ENCODE measurements around the gene SLC5A4. TPM values are rescaled to one million over a fixed set of nuclear protein-coding genes. Genes with fewer than 3 reads are reported as not detected.

The SLC5A4 gene
- total RNA-seq, 1 donor = not detected

DNA sequence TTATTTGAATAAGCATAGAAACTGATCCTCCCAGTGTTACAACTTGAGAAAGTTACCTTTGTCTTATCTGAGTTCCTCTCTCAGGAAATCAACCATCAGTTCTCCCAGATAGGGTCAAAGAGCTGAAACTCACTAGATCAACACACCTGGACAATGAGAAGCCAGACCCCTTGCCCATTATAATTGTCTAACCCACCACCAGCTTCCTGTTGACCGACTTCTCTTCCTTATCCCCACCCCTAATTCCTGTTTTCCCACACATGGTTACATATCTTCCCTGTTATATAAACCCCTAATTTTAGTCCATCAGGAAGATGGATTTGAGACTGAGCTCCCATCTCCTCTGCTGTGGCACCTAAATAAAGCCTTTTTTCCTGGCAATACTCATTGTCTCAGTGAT is 6.9 kb downstream of the SLC5A4 start:
- no peak for DNase-seq (ENCODE audit: low read depth)
- no peak overlapping the region for H3K4me3 ChIP-seq (ENCODE audit: low read depth, low read length)
- TF ChIP-seq, protein P1, sequence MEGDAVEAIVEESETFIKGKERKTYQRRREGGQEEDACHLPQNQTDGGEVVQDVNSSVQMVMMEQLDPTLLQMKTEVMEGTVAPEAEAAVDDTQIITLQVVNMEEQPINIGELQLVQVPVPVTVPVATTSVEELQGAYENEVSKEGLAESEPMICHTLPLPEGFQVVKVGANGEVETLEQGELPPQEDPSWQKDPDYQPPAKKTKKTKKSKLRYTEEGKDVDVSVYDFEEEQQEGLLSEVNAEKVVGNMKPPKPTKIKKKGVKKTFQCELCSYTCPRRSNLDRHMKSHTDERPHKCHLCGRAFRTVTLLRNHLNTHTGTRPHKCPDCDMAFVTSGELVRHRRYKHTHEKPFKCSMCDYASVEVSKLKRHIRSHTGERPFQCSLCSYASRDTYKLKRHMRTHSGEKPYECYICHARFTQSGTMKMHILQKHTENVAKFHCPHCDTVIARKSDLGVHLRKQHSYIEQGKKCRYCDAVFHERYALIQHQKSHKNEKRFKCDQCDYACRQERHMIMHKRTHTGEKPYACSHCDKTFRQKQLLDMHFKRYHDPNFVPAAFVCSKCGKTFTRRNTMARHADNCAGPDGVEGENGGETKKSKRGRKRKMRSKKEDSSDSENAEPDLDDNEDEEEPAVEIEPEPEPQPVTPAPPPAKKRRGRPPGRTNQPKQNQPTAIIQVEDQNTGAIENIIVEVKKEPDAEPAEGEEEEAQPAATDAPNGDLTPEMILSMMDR (IDR thresholded peaks at IDR 0.05; ENCODE audit: insufficient read depth, low read length) = no peak

DNA sequence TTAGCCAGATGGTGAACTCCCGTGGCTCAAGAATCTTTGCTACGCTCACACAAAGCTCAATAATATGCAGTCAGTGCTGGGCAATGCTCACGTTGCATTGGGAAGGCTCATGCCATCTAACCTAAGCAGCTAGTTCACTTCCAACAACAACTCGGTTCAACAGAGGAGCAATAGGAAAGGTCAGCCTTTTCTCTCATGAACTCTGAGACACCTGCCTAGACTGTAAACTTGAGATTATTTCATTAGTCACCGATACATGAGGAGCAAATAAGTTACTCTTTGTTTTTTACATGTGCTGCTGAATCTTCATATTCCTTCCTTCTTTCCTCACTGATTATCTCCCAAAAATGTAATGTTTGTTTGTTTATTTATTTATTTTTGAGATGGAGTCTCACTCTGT is 9.0 kb downstream of the SLC5A4 start:
- H3K4me3 ChIP-seq (ENCODE audit: low read depth, low read length) = no peak overlapping the region
- TF ChIP-seq, protein P1 (IDR thresholded peaks at IDR 0.05; ENCODE audit: insufficient read depth, low read length) = no peak
- no peak for DNase-seq (ENCODE audit: low read depth)

DNA sequence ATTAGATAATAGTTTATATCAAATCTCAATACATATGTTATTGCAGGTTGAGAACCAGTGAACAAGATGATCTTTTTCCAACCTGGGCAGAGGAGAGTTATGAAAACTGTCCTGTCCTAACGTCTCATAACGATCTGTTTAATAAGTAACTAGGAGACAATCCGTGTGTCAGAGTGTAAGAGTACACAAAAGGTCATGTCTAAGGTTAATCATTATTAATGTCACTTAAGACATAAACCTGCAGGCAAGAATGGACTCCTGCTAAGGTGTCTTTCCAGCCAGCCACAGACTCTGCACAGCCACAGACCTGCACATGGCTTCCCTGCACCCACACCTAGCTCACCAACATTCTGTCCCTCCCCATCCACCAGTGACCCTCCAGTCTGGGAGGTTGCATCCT is 10.1 kb downstream of the SLC5A4 start:
- no peak for DNase-seq (ENCODE audit: low read depth)
- TF ChIP-seq, protein P1 (IDR thresholded peaks at IDR 0.05; ENCODE audit: insufficient read depth, low read length) = no peak
- H3K4me3 ChIP-seq (ENCODE audit: low read depth, low read length) = no peak overlapping the region

DNA sequence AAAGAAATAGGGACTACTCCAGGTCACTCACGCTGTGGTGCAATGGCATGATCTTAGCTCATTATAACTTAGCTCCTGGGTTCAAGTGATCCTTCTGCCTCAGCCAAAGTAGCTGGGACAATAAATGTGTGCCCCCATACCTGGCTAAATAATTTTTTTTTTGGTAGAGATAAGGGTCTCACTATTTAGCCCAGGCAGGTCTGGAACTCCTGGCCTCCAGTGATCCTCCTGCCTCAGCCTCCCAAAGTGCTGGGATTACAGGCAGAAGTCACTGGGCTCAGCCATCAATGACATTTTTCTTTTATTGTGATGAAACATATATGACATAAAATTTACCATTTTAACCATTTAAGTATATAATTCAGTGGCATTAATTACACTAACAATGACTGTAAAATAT is 10.6 kb downstream of the SLC5A4 start:
- no peak overlapping the region for H3K4me3 ChIP-seq (ENCODE audit: low read depth, low read length)
- TF ChIP-seq, protein P1 (IDR thresholded peaks at IDR 0.05; ENCODE audit: insufficient read depth, low read length) = no peak
- no peak for DNase-seq (ENCODE audit: low read depth)

DNA sequence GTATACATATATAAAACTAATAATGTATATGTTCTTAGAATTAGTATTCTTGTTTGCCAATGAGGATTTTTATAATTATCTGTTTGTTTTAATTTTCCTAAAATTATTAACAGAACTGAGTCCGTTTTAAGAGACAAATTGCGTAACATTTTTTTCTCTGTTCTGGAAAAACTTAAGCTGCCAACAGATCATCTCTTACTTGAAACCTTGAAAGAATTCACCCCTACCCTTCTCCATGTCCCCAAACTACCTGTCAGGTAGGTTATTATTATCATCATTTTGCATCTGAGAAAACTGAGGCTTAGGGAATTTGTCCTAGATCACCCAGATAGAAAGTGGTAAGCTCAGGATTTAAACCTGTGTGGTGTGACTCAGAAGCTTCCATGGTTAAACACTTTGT is 14.7 kb downstream of the SLC5A4 start:
- TF ChIP-seq, protein P1 (IDR thresholded peaks at IDR 0.05; ENCODE audit: insufficient read depth, low read length) = no peak
- DNase-seq (ENCODE audit: low read depth) = no peak

DNA sequence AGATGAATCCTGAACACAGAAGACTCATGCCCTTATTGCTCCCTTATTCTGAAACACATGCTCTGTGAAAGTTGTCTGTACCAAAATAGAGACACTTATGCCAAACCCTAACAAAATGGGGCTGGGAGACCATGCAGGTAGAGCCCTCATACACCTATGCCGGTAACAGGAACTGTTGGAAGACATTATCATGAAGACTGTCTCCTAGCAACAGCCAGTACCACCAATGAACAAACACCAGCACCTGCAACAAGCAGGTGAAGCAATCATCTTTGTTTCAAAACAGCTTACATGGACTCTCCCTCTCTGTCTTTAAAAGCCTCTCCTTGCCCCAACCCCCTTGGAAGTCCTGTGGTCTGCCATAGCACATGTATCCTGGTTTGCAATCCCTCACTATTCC is 17.2 kb downstream of the SLC5A4 start:
- H3K4me3 ChIP-seq (ENCODE audit: low read depth, low read length) = no peak overlapping the region
- DNase-seq (ENCODE audit: low read depth) = no peak
- TF ChIP-seq, protein P1 (IDR thresholded peaks at IDR 0.05; ENCODE audit: insufficient read depth, low read length) = no peak

More for the DNA sequence above, 14.7 kb downstream of the SLC5A4 start:
- H3K4me3 ChIP-seq (ENCODE audit: low read depth, low read length) = no peak overlapping the region

DNA sequence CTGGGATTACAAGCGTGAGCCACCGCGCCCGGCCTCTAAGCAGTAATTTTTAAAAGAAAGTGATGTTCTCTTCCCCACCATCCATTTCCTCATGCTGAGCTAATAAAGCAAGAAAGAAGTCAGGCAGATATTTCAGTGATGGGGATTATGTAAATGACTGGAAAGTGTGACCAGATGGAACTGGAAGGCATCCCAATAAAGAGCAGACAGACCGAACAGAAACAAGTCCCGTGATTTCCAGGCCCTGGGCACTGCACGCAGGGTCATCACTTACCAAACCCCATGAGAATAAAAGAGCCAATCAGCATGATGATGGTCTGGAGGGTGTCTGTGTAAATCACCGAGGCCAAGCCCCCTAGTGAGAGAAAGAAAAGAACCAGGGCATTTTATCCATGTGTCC is 18.2 kb downstream of the SLC5A4 start:
- TF ChIP-seq, protein P1 (IDR thresholded peaks at IDR 0.05; ENCODE audit: insufficient read depth, low read length) = no peak
- no peak for DNase-seq (ENCODE audit: low read depth)
- no peak overlapping the region for H3K4me3 ChIP-seq (ENCODE audit: low read depth, low read length)

All from fibroblast of the aortic adventitia (primary cell).